Islet of Langerhans (tissue), 1 donor: ENCODE data around the gene KIF23.
"Not testable (repeated sequence)": the region's sequence is repeated elsewhere in the genome, so short reads cannot be mapped to it uniquely, and the experiment has no call there.

Source experiments
- FAIRE-seq: peaks from one replicate; lab custom pipeline; 2011; peaks lifted over from hg19 to GRCh38; lab: Jason Lieb, UNC

The KIF23 gene

GRCh38 chr15:69413822-69414700, at the start of gene KIF23:
KIF23 (plus strand) TSS chr15:69414349; CDS start chr15:69414466, 117 bp downstream.
- no peak for FAIRE-seq

DNA sequence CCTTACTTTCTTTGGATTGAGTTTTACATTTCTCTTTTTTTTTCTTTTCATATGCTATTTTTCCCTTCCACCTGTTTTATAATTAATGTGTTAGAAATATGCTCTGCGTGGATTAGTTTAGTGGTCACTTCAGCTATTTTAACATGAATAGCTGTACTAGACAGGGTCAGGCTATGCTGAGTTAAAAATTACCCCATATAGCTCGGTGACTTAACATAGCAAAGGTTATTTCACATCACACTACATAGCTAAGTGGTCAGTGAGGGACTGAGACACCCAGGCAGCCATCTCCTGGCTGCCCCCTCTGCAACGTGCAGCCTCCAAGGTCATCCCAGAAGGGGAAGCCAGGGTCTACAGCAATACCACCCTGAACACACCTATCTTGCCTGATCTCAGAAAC, 46.9 kb upstream of the KIF23 start:
- no peak for FAIRE-seq

DNA sequence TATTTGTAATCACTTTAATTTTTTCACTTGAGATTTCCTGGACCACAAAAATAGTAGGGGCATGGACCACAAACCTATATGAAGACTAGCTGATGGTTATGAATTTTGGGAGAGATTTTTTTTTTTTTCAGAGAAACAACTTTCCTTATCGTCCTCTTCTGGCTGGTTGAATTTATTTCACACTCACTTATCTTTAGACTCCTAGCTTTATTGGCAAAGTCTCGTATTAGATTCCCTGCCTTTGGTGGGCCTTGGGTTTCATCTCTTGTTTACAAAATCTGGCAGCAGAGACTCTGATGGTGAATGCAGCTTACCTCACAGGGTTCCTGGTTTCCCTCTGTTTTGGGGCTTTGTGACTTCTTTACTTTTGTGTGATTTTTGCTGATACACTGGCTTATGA, 44.5 kb upstream of the KIF23 start:
- FAIRE-seq = no peak

GRCh38 chr15:69373406-69373805, 40.7 kb upstream of the KIF23 start:
- FAIRE-seq = no peak

DNA sequence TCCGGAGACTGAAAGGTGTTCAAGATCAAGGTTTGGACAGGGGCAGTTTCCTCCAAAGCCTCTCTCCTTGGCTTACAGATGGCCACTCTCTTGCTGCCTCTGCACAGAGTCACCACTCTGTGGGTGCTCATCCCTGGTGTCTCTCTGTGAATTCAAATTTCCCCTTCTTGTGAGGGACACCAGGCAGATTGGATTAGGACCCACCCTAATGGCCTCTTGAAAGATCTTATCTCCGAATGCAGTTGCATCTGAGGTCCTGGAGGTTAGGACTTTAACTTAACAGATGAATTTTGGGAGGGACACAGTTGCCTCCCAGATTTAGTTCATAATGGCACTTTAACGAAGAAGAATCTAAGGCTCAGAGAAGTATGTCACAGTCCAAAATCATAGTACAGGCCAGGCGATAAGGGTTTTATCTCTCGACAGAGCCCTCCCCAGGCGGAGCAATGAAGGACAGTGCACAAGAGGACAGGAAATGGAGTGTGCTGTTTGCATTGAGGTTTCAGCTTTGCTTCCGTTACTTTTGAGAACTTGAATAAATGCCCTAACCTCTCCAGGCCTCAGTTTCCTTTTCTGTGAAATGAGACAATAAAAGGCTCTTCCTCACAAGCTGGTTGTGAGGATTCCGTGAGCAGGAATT, 38.9 kb upstream of the KIF23 start:
- FAIRE-seq = no peak

DNA sequence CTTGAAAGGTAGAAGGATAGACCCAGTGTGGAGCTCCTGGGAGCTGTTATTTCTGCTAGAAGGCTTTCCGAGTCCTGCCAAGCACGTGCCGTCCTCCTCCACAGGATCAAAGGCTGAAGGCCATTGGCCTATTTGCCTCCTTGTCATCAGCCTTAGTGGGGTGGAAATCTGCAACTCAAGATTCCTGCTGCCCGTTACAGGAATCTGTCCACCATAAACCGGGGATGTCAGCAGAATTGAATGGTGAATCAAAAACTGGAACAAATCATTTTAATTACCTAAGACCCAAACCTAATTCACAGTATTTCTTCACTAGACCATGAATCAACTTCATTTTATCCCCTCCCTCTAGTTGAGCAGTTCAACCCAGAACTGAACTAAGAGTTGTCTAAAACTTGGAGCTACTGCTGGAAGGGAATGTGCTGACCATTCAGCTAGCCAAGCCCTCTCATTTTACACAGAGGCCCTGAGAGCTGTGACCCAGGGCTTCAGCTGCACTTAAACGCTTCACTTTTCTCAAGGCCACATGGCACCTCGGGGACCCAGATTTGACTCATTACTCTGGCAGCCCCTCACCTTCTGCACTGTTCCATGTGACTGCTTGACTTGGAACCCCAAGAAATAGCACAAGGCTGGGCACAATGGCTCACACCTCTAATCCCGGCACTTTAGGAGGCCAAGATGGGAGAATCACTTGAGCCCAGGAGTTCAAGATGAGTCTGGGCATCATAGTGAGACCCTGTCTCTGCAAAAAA, 36.8 kb upstream of the KIF23 start:
- FAIRE-seq = no peak

DNA sequence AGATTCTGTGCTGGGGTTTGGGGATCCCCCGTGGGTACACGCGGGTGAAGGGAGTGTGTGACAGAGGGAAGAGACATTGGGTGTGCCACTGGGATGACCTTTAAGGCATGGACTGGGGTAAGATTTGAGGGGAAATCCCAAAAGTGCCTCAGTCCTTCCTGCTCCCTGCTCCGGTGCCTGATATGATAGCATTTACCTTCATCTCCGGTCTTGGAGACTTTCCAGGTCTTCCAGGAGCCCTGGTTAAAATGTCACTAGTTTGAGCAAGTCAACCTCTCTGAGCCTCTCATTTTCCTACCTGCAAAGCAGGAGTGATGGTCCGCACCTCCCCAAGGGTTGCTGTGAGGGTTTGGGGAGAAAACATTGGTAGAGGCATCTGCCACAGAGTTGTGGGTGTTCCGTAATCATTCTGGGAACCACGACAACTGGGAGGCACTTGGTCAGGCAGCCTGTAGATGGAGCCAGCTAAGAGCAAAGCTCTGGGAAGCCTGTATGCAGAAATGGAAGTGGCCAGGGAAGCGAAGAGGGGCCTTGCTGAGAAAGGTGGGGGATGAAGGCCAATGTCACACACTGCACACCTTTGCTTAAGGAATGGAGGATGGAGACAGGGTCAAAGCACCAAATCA, 33.9 kb upstream of the KIF23 start:
- no peak for FAIRE-seq

- no peak for FAIRE-seq
Observed at GRCh38 chr15:69380726-69381105, 33.4 kb upstream of the KIF23 start.

- FAIRE-seq = not testable (repeated sequence)
Observed at GRCh38 chr15:69382176-69382575, 32.0 kb upstream of the KIF23 start.

DNA sequence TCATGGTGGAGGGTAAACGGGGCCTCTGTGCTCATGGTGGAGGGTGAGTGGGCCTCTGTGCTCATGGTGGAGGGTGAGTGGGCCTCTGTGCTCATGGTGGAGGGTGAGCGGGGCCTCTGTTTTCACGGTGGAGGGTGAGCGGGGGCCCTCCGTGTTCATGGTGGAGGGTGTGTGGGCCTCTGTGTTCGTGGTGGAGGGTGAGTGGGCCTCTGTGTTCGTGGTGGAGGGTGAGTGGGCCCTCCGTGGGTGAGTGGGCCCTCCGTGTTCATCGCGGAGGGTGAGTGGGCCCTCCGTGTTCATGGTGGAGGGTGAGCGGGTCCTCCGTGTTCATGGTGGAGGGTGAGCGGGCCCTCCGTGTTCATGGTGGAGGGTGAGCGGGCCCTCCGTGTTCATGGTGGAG, 30.1 kb upstream of the KIF23 start:
- not testable (repeated sequence) for FAIRE-seq

DNA sequence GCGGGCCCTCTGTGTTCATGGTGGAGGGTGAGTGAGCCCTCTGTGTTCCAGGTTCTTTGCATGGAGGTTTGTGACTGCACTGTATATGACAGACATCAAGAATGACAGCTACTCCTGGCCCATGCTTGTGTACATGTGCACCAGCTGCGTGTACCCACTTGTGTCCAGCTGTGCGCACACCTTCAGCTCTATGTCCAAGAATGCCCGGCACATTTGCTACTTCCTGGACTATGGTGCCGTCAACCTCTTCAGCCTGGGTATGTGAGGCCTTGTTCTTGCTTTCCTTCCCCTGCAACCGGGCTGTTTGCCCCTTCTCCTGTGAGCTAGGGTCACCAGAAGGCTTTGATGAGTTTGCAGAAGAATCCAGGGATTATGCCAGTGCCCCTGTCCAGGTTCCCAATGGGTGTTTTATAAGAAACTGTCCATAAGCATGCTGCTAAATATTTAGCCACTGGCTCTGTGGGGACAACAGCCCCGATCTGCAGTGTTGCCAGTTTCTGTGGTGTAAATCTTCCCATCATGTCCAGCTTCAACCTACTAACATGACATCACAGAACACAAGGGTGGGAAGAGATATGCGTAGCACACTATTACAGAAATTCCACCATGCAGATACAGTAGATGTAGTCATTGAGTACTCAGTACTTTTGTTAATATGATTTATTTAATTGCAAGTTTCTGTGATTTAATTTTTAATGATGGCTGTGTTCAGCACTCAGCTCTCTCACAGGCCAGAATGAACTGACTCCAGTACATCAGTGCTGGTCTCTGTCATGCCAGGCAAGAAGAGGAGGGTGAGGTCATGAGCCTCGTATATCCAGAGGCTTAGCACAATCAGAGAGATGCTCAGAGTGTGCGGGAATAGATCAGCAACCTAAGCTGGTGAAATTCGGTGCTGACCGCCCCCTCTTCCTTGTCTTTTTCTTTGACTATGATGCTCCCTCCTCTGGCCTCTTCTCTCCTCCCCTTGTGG, 29.2 kb upstream of the KIF23 start:
- no peak for FAIRE-seq

- no peak for FAIRE-seq
Observed at GRCh38 chr15:69385831-69386230, 28.3 kb upstream of the KIF23 start.

DNA sequence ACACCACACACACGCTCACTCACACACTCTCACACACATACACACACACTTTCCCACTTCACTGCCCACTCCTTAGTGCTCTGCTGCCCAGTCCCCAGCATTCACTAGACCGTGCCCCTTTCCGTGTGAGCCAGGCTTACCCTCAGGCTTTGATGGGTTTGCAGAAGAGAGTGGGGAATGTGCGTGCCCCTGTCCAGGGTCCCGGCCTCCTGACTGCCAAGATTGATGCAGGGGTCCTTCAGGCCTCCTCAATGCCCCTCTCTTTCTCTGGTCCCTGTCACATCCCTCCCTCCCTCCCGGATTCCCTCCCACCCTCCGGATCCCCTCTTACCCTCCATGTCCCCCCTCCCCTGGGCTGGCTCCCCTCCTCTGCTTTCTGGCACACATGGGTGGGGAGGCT, 27.9 kb upstream of the KIF23 start:
- no peak for FAIRE-seq

GRCh38 chr15:69388260-69388705, 25.9 kb upstream of the KIF23 start:
- FAIRE-seq = no peak

DNA sequence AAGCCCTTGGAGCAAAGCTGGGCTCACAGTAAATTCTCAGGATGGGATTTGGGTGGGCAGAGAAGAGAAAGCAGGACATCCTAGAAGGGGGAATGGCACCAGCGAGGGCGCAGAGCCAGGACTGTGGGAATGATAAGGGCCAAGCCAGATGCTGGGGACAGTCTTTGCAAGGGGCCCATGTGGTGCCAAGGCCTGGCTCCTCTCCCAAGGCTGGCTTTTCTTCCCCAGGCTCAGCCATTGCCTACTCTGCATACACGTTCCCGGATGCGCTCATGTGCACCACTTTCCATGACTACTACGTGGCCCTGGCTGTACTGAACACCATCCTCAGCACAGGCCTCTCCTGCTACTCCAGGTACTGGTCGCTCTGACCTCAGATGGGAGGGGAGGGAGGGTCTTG, 24.7 kb upstream of the KIF23 start:
- no peak for FAIRE-seq

DNA sequence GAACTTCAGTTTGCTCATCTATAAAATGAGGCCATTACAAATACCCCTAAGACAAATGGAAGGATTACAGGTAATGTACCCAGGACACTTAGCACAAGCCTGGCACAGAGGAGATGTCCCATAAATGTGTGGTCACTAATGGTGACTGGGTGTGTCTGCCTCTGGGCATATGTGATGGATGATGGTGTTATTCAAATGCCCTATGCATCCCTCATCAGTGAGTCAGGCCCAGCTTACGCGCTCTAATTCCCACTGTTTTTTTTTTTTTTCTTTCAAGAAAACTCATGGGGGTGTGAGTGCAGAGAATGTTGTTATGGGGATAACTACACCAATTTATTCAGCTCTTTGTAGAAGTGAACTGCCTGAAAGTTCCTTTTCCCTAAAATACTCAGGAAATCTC, 23.6 kb upstream of the KIF23 start:
- no peak for FAIRE-seq

DNA sequence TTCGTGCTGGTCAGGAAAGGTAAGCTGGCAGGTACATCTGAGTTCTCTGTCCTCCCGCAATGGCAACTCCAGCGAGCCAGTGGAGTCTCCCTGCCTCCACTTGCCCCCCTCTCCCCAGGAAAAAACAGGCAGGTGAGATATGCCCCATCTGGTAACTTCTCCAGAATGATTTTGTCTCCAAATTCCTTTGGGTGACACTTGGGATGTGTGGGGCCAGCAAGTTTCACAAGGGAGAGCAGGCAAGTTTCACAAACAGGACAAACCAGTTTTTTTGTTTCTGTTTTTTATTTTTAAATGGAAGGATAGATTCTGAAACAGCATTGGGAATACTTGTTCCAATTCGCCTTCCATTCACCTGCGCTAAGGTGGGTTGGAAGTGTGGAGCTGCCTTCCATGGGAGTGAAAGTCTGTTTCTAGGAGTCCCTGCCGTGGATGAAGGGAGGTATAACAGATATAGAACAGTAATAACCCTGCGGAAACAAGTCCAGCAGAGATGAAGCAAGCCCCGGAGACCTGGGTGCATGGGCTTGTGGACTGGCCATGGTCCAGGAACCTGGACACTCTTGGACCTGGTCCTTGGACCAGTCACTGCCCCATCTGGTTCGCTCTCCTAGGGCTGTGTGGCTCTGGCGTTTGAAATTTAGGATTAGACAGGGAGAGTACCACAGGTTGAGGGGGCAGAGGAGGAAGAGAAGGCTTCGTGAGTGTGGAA, 22.9 kb upstream of the KIF23 start:
- FAIRE-seq = no peak

GRCh38 chr15:69392352-69392751, 21.8 kb upstream of the KIF23 start:
- no peak for FAIRE-seq

DNA sequence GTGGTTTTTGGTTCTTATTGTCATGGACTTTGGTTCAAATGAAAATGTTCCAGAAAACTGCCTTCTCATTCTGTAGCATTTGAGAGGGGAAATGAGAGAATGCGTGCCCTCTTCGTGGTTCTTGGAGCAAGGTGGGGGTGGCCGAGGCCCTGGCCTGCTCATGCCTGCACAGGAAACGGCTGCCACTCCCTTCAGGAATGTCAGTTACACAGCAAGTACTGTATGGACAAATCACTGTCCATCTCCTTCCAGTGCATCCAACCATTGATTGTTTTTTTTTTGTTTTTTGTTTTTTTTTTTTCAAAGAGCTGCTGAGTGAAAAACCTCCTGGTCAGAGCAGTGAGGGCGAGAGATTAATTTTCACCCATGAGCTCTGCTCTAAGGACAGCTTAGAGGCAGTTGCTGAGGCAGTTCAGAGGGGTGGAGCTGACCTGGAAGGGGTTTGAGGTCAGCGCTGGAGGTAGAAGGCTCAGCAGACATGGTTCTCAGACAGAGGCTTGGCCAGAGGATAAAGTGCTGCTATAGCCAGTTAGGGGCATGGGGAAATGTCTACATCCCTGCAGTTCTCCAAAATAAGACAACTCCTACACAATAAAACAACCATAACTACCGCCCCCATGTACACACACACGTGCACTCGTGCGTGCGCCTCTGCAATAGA, 20.2 kb upstream of the KIF23 start:
- no peak for FAIRE-seq
